CD14-positive monocyte (primary cell): ENCODE results near the gene PTPRD. TPM values are rescaled to one million over a fixed set of nuclear protein-coding genes. Genes with fewer than 3 reads are reported as not detected.

Experiments used
- DNase-seq, 3 donors: peaks; one replicate each; pipeline ENCODE4 v3.0.0-alpha.2; 2011 to 2022
- H2AFZ ChIP-seq: 2 replicates; pipeline ENCODE4 v1.6.0; 2012; ENCODE audit warnings: mild to moderate bottlenecking, low read depth, low read length, inconsistent platforms; ENCODE audit not compliant: insufficient read depth, poor library complexity, severe bottlenecking
- H3K27ac ChIP-seq, 2 donors: 1 replicate in 1 of 2; 2 replicates in 1 of 2; pipeline ENCODE4 v1.5.1; 2012 to 2013; ENCODE audit warnings: low read length in 2 of 2, control low read depth in 1 of 2, inconsistent platforms in 1 of 2, low read depth in 1 of 2, mild to moderate bottlenecking in 1 of 2
- H3K27me3 ChIP-seq, 2 donors: one replicate each; pipeline versions ENCODE4 v1.6.0 to v1.6.1; 2011 to 2013; ENCODE audit warnings: low read length in 2 of 2; ENCODE audit not compliant: control insufficient read depth in 2 of 2, insufficient read depth in 2 of 2
- H3K36me3 ChIP-seq, 2 donors: replicated peaks in 1 of 2; 1 replicate in 1 of 2; 2 replicates in 1 of 2; pipeline versions ENCODE4 v1.5.1 to v1.6.1; 2012 to 2013; ENCODE audit warnings: low read length in 2 of 2, control low read depth in 1 of 2, inconsistent platforms in 1 of 2, mild to moderate bottlenecking in 1 of 2; ENCODE audit not compliant: insufficient read depth in 2 of 2, control insufficient read depth in 1 of 2
- H3K4me1 ChIP-seq, 2 donors: 1 replicate in 1 of 2; 2 replicates in 1 of 2; pipeline versions ENCODE4 v1.5.1 to v1.6.1; 2012 to 2013; ENCODE audit warnings: low read length in 2 of 2, control low read depth in 1 of 2, inconsistent platforms in 1 of 2, mild to moderate bottlenecking in 1 of 2, moderate library complexity in 1 of 2; ENCODE audit not compliant: insufficient read depth in 2 of 2, control insufficient read depth in 1 of 2
- H3K4me2 ChIP-seq: replicated peaks from 2 replicates; pipeline ENCODE3; 2012; ENCODE audit warnings: low read length, moderate library complexity, mild to moderate bottlenecking; ENCODE audit not compliant: poor library complexity, severe bottlenecking; ENCODE audit errors: extremely low read depth
- H3K4me3 ChIP-seq, 3 experiments: fragments of 200-600 bp in 1 of 3; sonication (generic) in 1 of 3; replicated peaks in 1 of 3; 1 replicate in 2 of 3; 2 replicates in 1 of 3; pipeline ENCODE4 v1.5.1; 2011 to 2013; ENCODE audit warnings: low read length in 3 of 3, mild to moderate bottlenecking in 3 of 3, control low read depth in 2 of 3, low read depth in 2 of 3, inconsistent platforms in 1 of 3, moderate library complexity in 1 of 3
- H3K79me2 ChIP-seq: 2 replicates; pipeline ENCODE4 v1.6.0; 2012; ENCODE audit warnings: mild to moderate bottlenecking, control low read depth, inconsistent platforms, low read length, moderate library complexity; ENCODE audit not compliant: insufficient read depth
- H3K9ac ChIP-seq: 2 replicates; pipeline ENCODE4 v1.6.0; 2017; ENCODE audit warnings: low read length, mild to moderate bottlenecking; ENCODE audit not compliant: insufficient read depth, poor library complexity, severe bottlenecking
- H3K9me3 ChIP-seq, 2 donors: replicated peaks in 1 of 2; 1 replicate in 1 of 2; 2 replicates in 1 of 2; pipeline versions ENCODE4 v1.5.1 to v1.6.1; 2012 to 2013; ENCODE audit warnings: low read length in 2 of 2, control low read depth in 1 of 2; ENCODE audit not compliant: control insufficient read depth in 1 of 2, insufficient read depth in 1 of 2
- H4K20me1 ChIP-seq: 2 replicates; pipeline ENCODE4 v1.6.0; 2012; ENCODE audit warnings: mild to moderate bottlenecking, low read length, control low read depth, moderate library complexity; ENCODE audit not compliant: insufficient read depth
- H3K27ac Mint-ChIP-seq, 7 donors: one replicate each; pipeline ENCODE4 v1.8.0; 2020; ENCODE audit warnings: mild to moderate bottlenecking in 7 of 7, mixed read lengths in 7 of 7, moderate library complexity in 6 of 7, inconsistent platforms in 2 of 7
- H3K27me3 Mint-ChIP-seq, 3 donors: one replicate each; pipeline ENCODE4 v1.8.0; 2021 to 2022; ENCODE audit warnings: low read depth in 3 of 3, mild to moderate bottlenecking in 3 of 3, mixed read lengths in 3 of 3, moderate library complexity in 3 of 3, inconsistent platforms in 1 of 3
- H3K36me3 Mint-ChIP-seq, 2 donors: one replicate each; pipeline ENCODE4 v1.8.0; 2020; ENCODE audit warnings: mixed read lengths in 2 of 2, inconsistent platforms in 1 of 2, mild to moderate bottlenecking in 1 of 2
- H3K4me1 Mint-ChIP-seq: one replicate; pipeline ENCODE4 v1.8.0; 2020; ENCODE audit warnings: mild to moderate bottlenecking, mixed read lengths
- H3K4me3 Mint-ChIP-seq, 2 donors: one replicate each; pipeline ENCODE4 v1.8.0; 2020; ENCODE audit warnings: mild to moderate bottlenecking in 2 of 2, mixed read lengths in 2 of 2, moderate library complexity in 1 of 2
- H3K9me3 Mint-ChIP-seq, 7 donors: one replicate each; pipeline ENCODE4 v1.8.0; 2020 to 2022; ENCODE audit warnings: mixed read lengths in 7 of 7, mild to moderate bottlenecking in 6 of 7, moderate library complexity in 6 of 7, inconsistent platforms in 2 of 7
- CTCF ChIP-seq: fragments of 200-600 bp; IDR thresholded peaks from one replicate; pipeline ENCODE4 v1.8.0; 2022; ENCODE audit warnings: antibody characterized with exemption, mild to moderate bottlenecking
- WGBS: methylation state at CpG from one replicate; pipeline ENCODE4 v1.1.5; 2013; ENCODE audit warnings: missing lambda C conversion rate; ENCODE audit not compliant: insufficient coverage; 5-methylcytosine and 5-hydroxymethylcytosine counted together
- intact Hi-C, 2 donors: fragments of 100-400 bp; cut with micrococcal nuclease; formaldehyde crosslinking; loops; one replicate each; pipeline versions ENCODE4 v1.15.0 to v1.15.1; 2023
- polyA plus RNA-seq, 3 donors: library from polyadenylated mRNA; depleted of rRNA in 1 of 3; unstranded in 2 of 3; stranded (reverse) in 1 of 3; fragments of 300-500 nt in 2 of 3; fragments of >200 nt in 1 of 3; fragmentation: Illumina TruSeq in 2 of 3; gene quantifications; 1 replicate in 2 of 3; 2 replicates in 1 of 3; pipeline ENCODE4 v1.2.3, GENCODE V29; 2012 to 2021

Gene PTPRD
- polyA plus RNA-seq, 3 donors = not detected

GRCh38 chr9:8536845-8537244 is 2076.0 kb downstream of the PTPRD start:
- H3K4me1 Mint-ChIP-seq = no peaks in the 10 kb centered on the region
- no peaks in the 10 kb centered on the region for H3K36me3 Mint-ChIP-seq
- H3K9me3 Mint-ChIP-seq = no peaks in the 10 kb centered on the region
- Histone ChIP-seq H4K20me1 (no peaks in the 10 kb centered on the region), H3K4me1 (no peaks in the 10 kb centered on the region), H3K4me3 (no peak overlapping the region), H3K27ac (no peak overlapping the region), H2AFZ (no peak overlapping the region), H3K4me2 (no peak overlapping the region), H3K9ac (no peak overlapping the region), H3K9me3 (no peaks in the 10 kb centered on the region), H3K79me2 (no peaks in the 10 kb centered on the region), H3K27me3 (no peaks in the 10 kb centered on the region), H3K36me3 (no peaks in the 10 kb centered on the region)
- TF ChIP-seq CTCF = no peak
- no peaks in the 10 kb centered on the region for H3K27me3 Mint-ChIP-seq
- H3K4me3 Mint-ChIP-seq = no peak overlapping the region
- intact Hi-C loops = no loop called here
- WGBS = no CpG with 5 or more reads among the region's 2 CpGs
- H3K27ac Mint-ChIP-seq = no peak overlapping the region
- no peak for DNase-seq

GRCh38 chr9:8534828-8535227 is 2078.0 kb downstream of the PTPRD start:
- H3K9ac ChIP-seq = no peak overlapping the region
- no peak overlapping the region for H3K27ac Mint-ChIP-seq
- no peaks in the 10 kb centered on the region for H3K9me3 ChIP-seq
- H3K27me3 Mint-ChIP-seq = no peaks in the 10 kb centered on the region
- H3K4me1 ChIP-seq = no peaks in the 10 kb centered on the region
- H4K20me1 ChIP-seq = no peaks in the 10 kb centered on the region
- intact Hi-C loops = no loop called here
- no CpG with 5 or more reads among the region's 1 CpG for WGBS
- no peaks in the 10 kb centered on the region for H3K79me2 ChIP-seq
- no peak overlapping the region for H3K4me3 ChIP-seq
- DNase-seq = no peak
- H3K4me1 Mint-ChIP-seq = no peaks in the 10 kb centered on the region
- H2AFZ ChIP-seq = no peak overlapping the region
- no peak for TF ChIP-seq CTCF
- H3K27me3 ChIP-seq = no peaks in the 10 kb centered on the region
- no peaks in the 10 kb centered on the region for H3K36me3 Mint-ChIP-seq
- no peak overlapping the region for H3K4me3 Mint-ChIP-seq
- H3K36me3 ChIP-seq = no peaks in the 10 kb centered on the region
- no peak overlapping the region for H3K4me2 ChIP-seq
- H3K9me3 Mint-ChIP-seq = no peaks in the 10 kb centered on the region
- no peak overlapping the region for H3K27ac ChIP-seq
